Bladder microvascular endothelial cell (primary cell): ENCODE results near the gene COX5A. TPM values are rescaled to one million over a fixed set of nuclear protein-coding genes. Genes with fewer than 3 reads are reported as not detected.

Source experiments
- total RNA-seq: library from RNA; depleted of rRNA; stranded (reverse); fragments of >200 nt; gene quantifications from 2 replicates; pipeline ENCODE4 v1.2.3, GENCODE V29; 2014

Gene COX5A
- total RNA-seq, result 50.3 and 70.5 TPM in 2 replicates

GRCh38 chr15:74937590-74938371 is at the start of gene COX5A:
TSS of gene COX5A (minus strand) at chr15:74938073. CDS start at chr15:74938014, 59 bp downstream.

DNA sequence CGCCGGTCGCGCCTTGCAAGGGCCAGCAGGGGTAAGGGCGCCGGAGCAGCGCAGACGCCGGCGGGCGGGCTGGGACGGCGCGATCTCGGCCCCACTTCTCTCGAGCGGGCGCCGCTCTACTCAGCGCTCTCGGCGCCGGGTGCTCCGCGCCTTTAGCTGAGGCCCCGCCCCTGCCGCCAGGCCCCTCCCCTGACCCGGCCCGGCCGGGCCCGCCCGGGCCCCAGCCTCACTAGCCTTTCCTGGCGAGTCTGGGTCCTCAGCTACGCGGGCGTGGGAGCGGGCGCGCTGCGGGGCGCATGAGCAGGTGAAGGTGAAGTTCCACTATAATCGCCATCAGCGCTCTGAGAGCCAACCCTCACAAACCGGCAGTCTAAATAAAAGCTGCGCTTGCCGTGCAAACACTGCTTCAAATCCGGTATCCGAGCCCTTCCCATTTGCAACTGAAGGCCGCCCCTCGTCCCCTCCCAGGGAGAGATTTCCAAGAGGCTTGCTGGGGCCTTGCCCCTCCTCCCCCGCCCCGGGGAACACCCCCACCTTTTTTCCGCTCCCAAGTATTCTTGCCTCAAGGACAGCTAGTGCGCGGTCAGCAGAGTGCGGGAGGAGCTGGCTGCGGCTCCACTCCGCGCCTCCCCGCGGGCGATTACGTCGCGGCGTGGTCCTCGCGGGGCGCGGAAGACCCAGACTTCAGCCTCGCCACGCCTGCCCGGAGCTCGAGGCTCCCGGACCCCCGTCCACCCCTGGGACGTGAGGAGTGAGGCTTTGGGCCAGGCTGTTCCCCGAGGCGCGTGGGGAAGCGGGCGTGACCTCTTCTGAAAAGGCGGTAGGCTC is 19.0 kb upstream of the COX5A start, which contains the start of gene RPP25:
Gene RPP25 (minus strand): TSS at position 125 of the 828 bp plus-strand sequence. CDS start 189 bp downstream, outside the sequence.

GRCh38 chr15:74906450-74907162 is 31.3 kb downstream of the COX5A start, which contains the start of gene FAM219B:
TSS of gene FAM219B (minus strand) at chr15:74906851. CDS start at chr15:74906800, 51 bp downstream.

GRCh38 chr15:74889883-74890664 is 47.8 kb downstream of the COX5A start, which contains the start of gene MPI:
TSS of gene MPI (plus strand) at chr15:74890042. CDS start at chr15:74890074, 32 bp downstream.

GRCh38 chr15:74873036-74873755 is 64.7 kb downstream of the COX5A start, which contains the start of gene SCAMP2:
TSS of gene SCAMP2 (minus strand) at chr15:74873365. CDS start at chr15:74873255, 110 bp downstream.

Other genes starting within 250 kb of the COX5A start
- gene EDC3, start 242.0 kb downstream of the COX5A start, total RNA-seq, result 10.0 and 29.5 TPM in 2 replicates
- 22.8 and 31.5 TPM in 2 replicates for gene CYP1A1, start 212.5 kb downstream of the COX5A start, total RNA-seq
- not detected in 2 replicates for gene CYP1A2, start 189.2 kb downstream of the COX5A start, total RNA-seq
- 29.6 and 87.0 TPM in 2 replicates for gene CSK, start 156.0 kb downstream of the COX5A start, total RNA-seq
- 0.13 TPM in 1 of 2 replicates, not detected in the other for gene LMAN1L, start 125.2 kb downstream of the COX5A start, total RNA-seq
- not detected in 2 replicates for gene CPLX3, start 111.4 kb downstream of the COX5A start, total RNA-seq
- 13.3 and 33.2 TPM in 2 replicates for gene ULK3, start 94.9 kb downstream of the COX5A start, total RNA-seq
- 12.1 and 31.5 TPM in 2 replicates for gene SCAMP2, start 64.7 kb downstream of the COX5A start, total RNA-seq
- gene MPI, start 48.0 kb downstream of the COX5A start, total RNA-seq, result 22.3 and 54.6 TPM in 2 replicates
- 29.6 and 44.9 TPM in 2 replicates for gene FAM219B, start 31.2 kb downstream of the COX5A start, total RNA-seq
- 10.6 and 11.2 TPM in 2 replicates for gene RPP25, start 18.7 kb upstream of the COX5A start, total RNA-seq
- gene SCAMP5, start 57.5 kb upstream of the COX5A start, total RNA-seq, result 5.3 and 5.9 TPM in 2 replicates
- gene PPCDC, start 85.5 kb upstream of the COX5A start, total RNA-seq, result 12.0 and 12.3 TPM in 2 replicates